Measurements from ENCODE around the gene ARHGAP22. TPM values are rescaled to one million over a fixed set of nuclear protein-coding genes. Genes with fewer than 3 reads are reported as not detected.

The ARHGAP22 gene
- total and polyA plus RNA-seq, 2 experiments from 2014 or later, result 4.8 to 10.7 TPM

GRCh38 chr10:48487244-48487643, 117.6 kb downstream of the ARHGAP22 start:
- ATAC-seq, result no peak
- peaks cover 23% of the 10 kb centered on the region for H3K4me1 Mint-ChIP-seq

More at GRCh38 chr10:48487244-48487643, 117.6 kb downstream of the ARHGAP22 start:
- no peaks in the 10 kb centered on the region; the same call in 1 of the 2 replicates for H4K20me1 ChIP-seq (replicated peaks; ENCODE audit: insufficient read depth)
- H3K36me3 ChIP-seq (ENCODE audit: insufficient read depth), result no peaks in the 10 kb centered on the region
- no peaks in the 10 kb centered on the region; the same call in 2 of the 3 replicates for H3K9me3 Mint-ChIP-seq
- no peak overlapping the region for H3K27ac ChIP-seq (ENCODE audit: low read depth)
- H3K27me3 Mint-ChIP-seq (ENCODE audit: insufficient read depth, low read depth, poor library complexity), result peaks cover 4% of the 10 kb centered on the region
- no peak overlapping the region for H3K4me3 ChIP-seq
- no peak overlapping the region for H3K27ac Mint-ChIP-seq
- H3K4me1 ChIP-seq (ENCODE audit: insufficient read depth), result peaks cover 25% of the 10 kb centered on the region
- H3K4me2 ChIP-seq, result no peak overlapping the region
- no peak overlapping the region for H3K4me3 Mint-ChIP-seq
- no peak overlapping the region for H2AFZ ChIP-seq
- no peaks in the 10 kb centered on the region for H3K27me3 ChIP-seq (ENCODE audit: insufficient read depth)
- no peaks in the 10 kb centered on the region for H3K36me3 Mint-ChIP-seq (ENCODE audit: low read depth)
- no peaks in the 10 kb centered on the region for H3F3A ChIP-seq (replicated peaks; ENCODE audit: low read depth)
- TF ChIP-seq EZH2 (IDR thresholded peaks at IDR 0.05; ENCODE audit: low read depth, unreplicated experiment) (no peak), ZNF331 (CRISPR knock-in tag; IDR thresholded peaks at IDR 0.05; ENCODE audit: low read depth) (no peak), POLR2AphosphoS5 (IDR thresholded peaks at IDR 0.05; ENCODE audit: low read depth) (no peak), NANOG (IDR thresholded peaks at IDR 0.05; ENCODE audit: borderline replicate concordance) (no peak), CREB1 (CRISPR knock-in tag; IDR thresholded peaks at IDR 0.05; ENCODE audit: low read depth) (no peak), EZH2phosphoT487 (IDR thresholded peaks at IDR 0.05; ENCODE audit: unreplicated experiment) (no peak), STAT1 (IDR thresholded peaks at IDR 0.05; ENCODE audit: unreplicated experiment) (no peak), ZNF462 (CRISPR knock-in tag; IDR thresholded peaks at IDR 0.05) (no peak), CTCF (conservative IDR thresholded peaks at IDR 0.05; ENCODE audit: low read depth in 2 of 2) (no peak), ETS1 (IDR thresholded peaks at IDR 0.05) (no peak), ZNF114 (CRISPR knock-in tag; IDR thresholded peaks at IDR 0.05) (no peak), REST (IDR thresholded peaks at IDR 0.05; ENCODE audit: unreplicated experiment) (no peak), JUNB (IDR thresholded peaks at IDR 0.05; ENCODE audit: unreplicated experiment) (no peak)
- no peaks in the 10 kb centered on the region; the same call in 1 of the 2 replicates for H3K79me2 ChIP-seq (replicated peaks; ENCODE audit: insufficient read depth)
- no peaks in the 10 kb centered on the region for H3K9me2 ChIP-seq (ENCODE audit: insufficient read depth)
- no peak for DNase-seq (ENCODE audit: low spot score)

Measured in GM23338 (cell line).